Osteoblast (primary cell): ENCODE results near the gene TMEM52. TPM values are rescaled to one million over a fixed set of nuclear protein-coding genes. Genes with fewer than 3 reads are reported as not detected.

Experiments used
- DNase-seq: peaks from one replicate; pipeline ENCODE4 v3.0.0; 2011; ENCODE audit warnings: low spot score, mixed read lengths; ENCODE audit not compliant: insufficient read length; ENCODE audit errors: missing footprints
- H2AFZ ChIP-seq: 2 replicates; pipeline ENCODE4 v1.6.0; 2011; ENCODE audit warnings: mild to moderate bottlenecking, low read length
- H3K27ac ChIP-seq: 2 replicates; pipeline ENCODE4 v1.5.1; 2011; ENCODE audit warnings: mild to moderate bottlenecking, low read depth, low read length, moderate library complexity
- H3K27me3 ChIP-seq: 2 replicates; pipeline ENCODE4 v1.6.0; 2012; ENCODE audit warnings: mild to moderate bottlenecking, control low read depth, inconsistent platforms, low read length, moderate library complexity; ENCODE audit not compliant: insufficient read depth
- H3K36me3 ChIP-seq: 2 replicates; pipeline ENCODE4 v1.5.1; 2011; ENCODE audit warnings: mild to moderate bottlenecking, low read length, control low read depth, moderate library complexity; ENCODE audit not compliant: insufficient read depth
- H3K4me1 ChIP-seq: 2 replicates; pipeline ENCODE4 v1.5.1; 2011; ENCODE audit warnings: mild to moderate bottlenecking, low read length, control low read depth, moderate library complexity; ENCODE audit not compliant: insufficient read depth
- H3K4me2 ChIP-seq: 2 replicates; pipeline ENCODE4 v1.6.0; 2011; ENCODE audit warnings: mild to moderate bottlenecking, low read length; ENCODE audit not compliant: insufficient read depth
- H3K4me3 ChIP-seq: fragments of 200-600 bp; sonication (generic); 3 replicates; pipeline ENCODE4 v1.5.1; 2012; ENCODE audit warnings: mild to moderate bottlenecking, low read length, inconsistent platforms; ENCODE audit not compliant: insufficient read depth
- H3K79me2 ChIP-seq: 2 replicates; pipeline ENCODE4 v1.6.0; 2012; ENCODE audit warnings: mild to moderate bottlenecking, low read length, control low read depth, inconsistent platforms; ENCODE audit not compliant: insufficient read depth
- H3K9me3 ChIP-seq: 2 replicates; pipeline ENCODE4 v1.5.1; 2011; ENCODE audit warnings: low read depth, low read length, control low read depth
- H4K20me1 ChIP-seq: 2 replicates; pipeline ENCODE4 v1.6.0; 2012; ENCODE audit warnings: mild to moderate bottlenecking, low read length, control low read depth; ENCODE audit not compliant: insufficient read depth
- total RNA-seq: library from RNA; depleted of rRNA; stranded (reverse); fragments of >200 nt; gene quantifications from 2 replicates; pipeline ENCODE4 v1.2.3, GENCODE V29; 2012
- TF ChIP-seq, protein P1 (sequence below): IDR thresholded peaks from 2 replicates; pipeline ENCODE4 v1.5.1; 2011; ENCODE audit warnings: mild to moderate bottlenecking, low read depth, low read length, moderate library complexity; ENCODE audit errors: extremely low read depth

TMEM52 gene
- total RNA-seq, 1 donor: not detected

DNA sequence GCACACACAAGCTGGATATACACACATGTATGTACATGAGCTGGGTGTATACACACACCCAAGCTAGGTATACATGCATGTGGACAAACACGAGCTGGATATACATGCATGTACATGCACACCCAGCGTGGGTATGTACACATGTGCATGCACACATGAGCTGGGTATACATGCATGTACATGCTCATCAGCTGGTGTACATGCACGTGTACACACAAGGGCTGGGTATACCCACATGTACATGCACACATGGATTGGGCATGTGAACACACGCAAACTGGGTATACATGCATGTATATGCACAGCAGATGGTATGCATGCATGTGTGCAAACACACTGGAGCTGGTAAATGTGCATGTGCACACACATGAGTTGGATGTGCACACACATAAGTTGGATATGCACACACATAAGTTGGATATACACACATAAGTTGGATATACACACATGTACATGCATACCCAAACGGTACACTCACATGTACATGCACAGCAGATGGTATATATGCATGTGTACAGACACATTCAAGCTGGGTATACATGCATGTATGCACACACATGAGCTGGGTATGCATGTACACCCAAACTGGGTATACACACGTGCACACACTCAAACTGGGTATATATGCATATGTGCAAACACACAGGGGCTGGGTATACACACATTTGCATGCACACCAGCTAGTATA lies 20.7 kb downstream of the TMEM52 start:
- no peak overlapping the region for H2AFZ ChIP-seq
- peaks cover 8% of the 10 kb centered on the region for H3K27me3 ChIP-seq
- TF ChIP-seq, protein P1, sequence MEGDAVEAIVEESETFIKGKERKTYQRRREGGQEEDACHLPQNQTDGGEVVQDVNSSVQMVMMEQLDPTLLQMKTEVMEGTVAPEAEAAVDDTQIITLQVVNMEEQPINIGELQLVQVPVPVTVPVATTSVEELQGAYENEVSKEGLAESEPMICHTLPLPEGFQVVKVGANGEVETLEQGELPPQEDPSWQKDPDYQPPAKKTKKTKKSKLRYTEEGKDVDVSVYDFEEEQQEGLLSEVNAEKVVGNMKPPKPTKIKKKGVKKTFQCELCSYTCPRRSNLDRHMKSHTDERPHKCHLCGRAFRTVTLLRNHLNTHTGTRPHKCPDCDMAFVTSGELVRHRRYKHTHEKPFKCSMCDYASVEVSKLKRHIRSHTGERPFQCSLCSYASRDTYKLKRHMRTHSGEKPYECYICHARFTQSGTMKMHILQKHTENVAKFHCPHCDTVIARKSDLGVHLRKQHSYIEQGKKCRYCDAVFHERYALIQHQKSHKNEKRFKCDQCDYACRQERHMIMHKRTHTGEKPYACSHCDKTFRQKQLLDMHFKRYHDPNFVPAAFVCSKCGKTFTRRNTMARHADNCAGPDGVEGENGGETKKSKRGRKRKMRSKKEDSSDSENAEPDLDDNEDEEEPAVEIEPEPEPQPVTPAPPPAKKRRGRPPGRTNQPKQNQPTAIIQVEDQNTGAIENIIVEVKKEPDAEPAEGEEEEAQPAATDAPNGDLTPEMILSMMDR: no peak
- DNase-seq: peak; percentile 47
- H3K27ac ChIP-seq: no peak overlapping the region
- H3K4me2 ChIP-seq: no peak overlapping the region
- no peak overlapping the region for H3K4me3 ChIP-seq
- no peaks in the 10 kb centered on the region for H4K20me1 ChIP-seq
- no peaks in the 10 kb centered on the region for H3K9me3 ChIP-seq
- no peaks in the 10 kb centered on the region for H3K36me3 ChIP-seq
- H3K4me1 ChIP-seq: peaks cover 4% of the 10 kb centered on the region
- H3K79me2 ChIP-seq: no peaks in the 10 kb centered on the region

DNA sequence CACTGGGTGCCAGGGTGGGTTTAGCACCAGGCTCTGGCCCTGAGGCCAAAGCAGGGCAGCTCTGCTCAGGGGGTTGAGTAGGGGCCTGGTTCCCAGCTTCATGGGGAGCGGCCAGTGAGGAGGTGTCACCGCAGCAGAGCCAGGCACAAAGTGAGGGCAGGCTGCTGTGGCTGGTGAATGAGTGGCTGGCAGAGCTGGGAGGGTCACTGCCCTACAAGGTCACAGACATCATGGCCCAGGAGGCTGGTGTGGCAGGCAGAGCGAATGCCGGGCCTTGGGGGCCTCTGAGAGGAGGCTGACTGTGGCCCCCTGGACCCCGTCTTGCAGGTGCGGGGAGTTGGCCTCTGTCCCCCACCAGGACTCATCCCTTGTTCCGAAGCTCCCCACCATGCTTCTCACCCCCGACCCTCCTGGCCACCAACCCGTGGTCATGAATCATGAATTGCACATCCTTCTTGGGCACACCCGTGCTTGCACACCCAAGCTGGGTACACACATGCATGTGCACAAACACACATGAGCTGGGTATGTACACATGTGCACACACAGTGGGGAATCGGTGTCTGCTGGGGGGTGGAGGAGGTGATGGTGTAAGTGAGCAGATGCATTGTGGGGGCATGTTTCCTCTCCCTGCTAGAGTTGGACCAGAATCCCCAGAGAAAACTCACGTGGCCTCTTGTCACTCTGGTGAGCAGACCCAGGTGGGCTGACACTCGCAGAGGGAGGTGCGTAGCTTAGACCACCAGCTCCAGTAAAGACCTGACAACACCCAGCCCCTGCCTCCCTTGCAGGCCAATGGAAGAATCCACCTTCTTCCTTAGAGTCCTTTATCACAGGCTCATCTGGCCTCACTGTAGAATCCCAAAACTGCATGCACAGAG lies 23.4 kb downstream of the TMEM52 start:
- no peak overlapping the region for H2AFZ ChIP-seq

DNA sequence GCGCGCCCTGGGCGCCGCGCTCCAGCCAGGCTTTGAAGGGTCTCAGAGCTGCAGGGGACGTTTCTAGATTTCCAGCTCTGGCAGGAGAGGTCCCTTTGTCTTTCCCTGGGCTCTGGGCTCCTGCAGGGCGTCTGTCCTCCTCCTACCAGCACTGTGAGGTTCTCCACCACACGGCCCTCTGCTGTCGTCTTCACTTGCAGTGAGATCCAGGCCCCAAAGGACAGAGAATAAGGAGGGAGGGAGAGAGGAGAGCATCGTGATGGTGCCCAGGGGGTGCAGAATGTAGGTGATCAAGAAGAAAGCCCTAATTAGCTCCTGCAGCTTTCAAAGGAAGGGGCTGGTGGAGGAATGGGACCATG lies 24.0 kb downstream of the TMEM52 start:
- Histone ChIP-seq H3K36me3 (no peaks in the 10 kb centered on the region), H3K9me3 (no peaks in the 10 kb centered on the region), H3K27me3 (peaks cover 8% of the 10 kb centered on the region), H3K4me1 (peaks cover 12% of the 10 kb centered on the region), H3K27ac (no peak overlapping the region), H3K4me3 (no peak overlapping the region), H4K20me1 (no peaks in the 10 kb centered on the region), H2AFZ (peak overlapping the region; percentile 31), H3K79me2 (peaks cover 7% of the 10 kb centered on the region), H3K4me2 (peak overlapping the region; percentile 50)
- DNase-seq: no peak
- TF ChIP-seq, protein P1: no peak

More for the DNA sequence above, 23.4 kb downstream of the TMEM52 start:
- Histone ChIP-seq H3K4me3 (no peak overlapping the region), H3K4me1 (peaks cover 12% of the 10 kb centered on the region), H3K9me3 (no peaks in the 10 kb centered on the region), H3K36me3 (no peaks in the 10 kb centered on the region), H3K79me2 (peaks cover 4% of the 10 kb centered on the region), H3K27ac (no peak overlapping the region), H3K27me3 (peaks cover 8% of the 10 kb centered on the region), H3K4me2 (no peak overlapping the region), H4K20me1 (no peaks in the 10 kb centered on the region)
- TF ChIP-seq, protein P1: no peak
- peak; percentile 72 for DNase-seq
